H1 (cell line): ENCODE measurements around the gene NR1H3. TPM values are rescaled to one million over a fixed set of nuclear protein-coding genes. Genes with fewer than 3 reads are reported as not detected.
A peak's percentile ranks its signal among the peaks of the same experiment; 100 is the strongest.

Source experiments
- BCL11A ChIP-seq, 2 experiments: IDR thresholded peaks; one replicate each; pipeline ENCODE4 v1.6.1; 2011; ENCODE audit warnings: low read depth in 2 of 2, low read length in 2 of 2, mild to moderate bottlenecking in 2 of 2
- E2F6 ChIP-seq: IDR thresholded peaks from 2 replicates; pipeline ENCODE4 v1.6.1; 2012; ENCODE audit warnings: inconsistent platforms
- EZH2 ChIP-seq: fragments of 200-600 bp; sonication (generic); IDR thresholded peaks from 2 replicates; pipeline ENCODE4 v1.7.1; 2012; ENCODE audit warnings: low read depth, mild to moderate bottlenecking, moderate library complexity, low read length, inconsistent platforms; ENCODE audit not compliant: severe bottlenecking
- HDAC2 ChIP-seq, 2 experiments: fragments of 300-600 bp in 1 of 2; sonication (generic) in 1 of 2; IDR thresholded peaks; 2 replicates each; pipeline ENCODE4 v1.6.1; 2011 to 2012; ENCODE audit warnings: low read depth in 2 of 2, low read length in 2 of 2, mild to moderate bottlenecking in 2 of 2, moderate library complexity in 2 of 2, borderline replicate concordance in 1 of 2, inconsistent platforms in 1 of 2
- KDM1A ChIP-seq: fragments of 200-600, 300-600 bp; sonication (generic); IDR thresholded peaks from 2 replicates; pipeline ENCODE4 v1.7.1; 2016; ENCODE audit warnings: mild to moderate bottlenecking, low read length, borderline replicate concordance
- KDM5A ChIP-seq: fragments of 200-600 bp; IDR thresholded peaks from 2 replicates; pipeline ENCODE4 v1.7.1; 2012; ENCODE audit warnings: mild to moderate bottlenecking, low read length, inconsistent platforms, mixed read lengths
- POLR2AphosphoS5 ChIP-seq: IDR thresholded peaks from 2 replicates; pipeline ENCODE4 v1.6.1; 2011; ENCODE audit warnings: low read depth, low read length
- SIN3A ChIP-seq, 2 experiments: IDR thresholded peaks in 1 of 2; conservative IDR thresholded peaks in 1 of 2; 2 replicates each; pipeline ENCODE4 v1.6.1; 2011 to 2012; ENCODE audit warnings: low read length in 2 of 2, improper control_type of control experiment in 1 of 2, low read depth in 1 of 2, mild to moderate bottlenecking in 1 of 2
- SIX5 ChIP-seq: IDR thresholded peaks from 2 replicates; pipeline ENCODE4 v1.6.1; 2011; ENCODE audit warnings: mild to moderate bottlenecking, low read depth, low read length
- TCF12 ChIP-seq: IDR thresholded peaks from 2 replicates; pipeline ENCODE4 v1.6.1; 2011; ENCODE audit warnings: low read depth, mild to moderate bottlenecking, low read length
- polyA plus RNA-seq, 7 experiments: library from polyadenylated mRNA; depleted of rRNA in 3 of 7; stranded (reverse) in 5 of 7; unstranded in 2 of 7; fragments of >200 nt in 5 of 7; fragments of 200-250 nt in 2 of 7; gene quantifications; 1 replicate in 5 of 7; 2 replicates in 1 of 7; 4 replicates in 1 of 7; pipeline versions ENCODE4 v1.2.1 to v1.2.3, GENCODE V29; 2011 to 2013; ENCODE audit warnings: missing spikeins in 2 of 7, mixed read lengths in 2 of 7
- total RNA-seq: library from RNA; stranded (reverse); fragmentation: NEBNext Ultra II Directional; extraction: Animal tissue kit (Norgen Biotek cat#: 25700); gene quantifications from 2 replicates; pipeline ENCODE4 v1.2.1, GENCODE V29; 2021

The NR1H3 gene
- total and polyA plus RNA-seq, 2 of the 8 experiments (the other 6 are each of a cell fraction or from before 2014, with no cell fraction given) = 19.9 to 42.1 TPM

GRCh38 chr11:47269002-47269828, 11.4 kb downstream of the NR1H3 start (continued):
- peak; percentile 67 for TF ChIP-seq E2F6
- TF ChIP-seq HDAC2 (IDR thresholded peaks at IDR 0.05; ENCODE audit: borderline replicate concordance in 1 of 2, low read depth in 2 of 2, low read length in 2 of 2) = 0 out of 4 replicates have a peak, but pooled peaks of 1 of the 2 experiments have one; percentile 42
- TF ChIP-seq EZH2 = no peak
- 0 out of 2 replicates have a peak, but pooled peaks have one; percentile 6 for TF ChIP-seq TCF12
- peak; percentile 60; the same call in 1 of the 2 replicates for TF ChIP-seq POLR2AphosphoS5
- TF ChIP-seq BCL11A (IDR thresholded peaks at IDR 0.05; ENCODE audit: low read depth in 2 of 2, low read length in 2 of 2) = no peak
- TF ChIP-seq SIN3A (conservative IDR thresholded peaks at IDR 0.05 in 1 of 2, IDR thresholded peaks at IDR 0.05 in 1 of 2; ENCODE audit: low read depth in 1 of 2, low read length in 2 of 2) = peak; percentile 69 to 71; a peak in 3 of 4 replicates
- no peak for TF ChIP-seq KDM1A
- TF ChIP-seq KDM5A = no peak
- TF ChIP-seq SIX5 = peak; percentile 18; the same call in 1 of the 2 replicates
